ENCODE measurements around the gene NPAS3.

The NPAS3 gene

GRCh38 chr14:33835677-33836076 lies 897.0 kb downstream of the NPAS3 start:
- TF ChIP-seq CTCF (IDR thresholded peaks at IDR 0.05; ENCODE audit: low read depth, low read length, missing control alignments), result no peak
- no peak overlapping the region for H3K4me3 ChIP-seq (ENCODE audit: low read depth, low read length)
- DNase-seq (ENCODE audit: low read depth), result no peak

- TF ChIP-seq CTCF (IDR thresholded peaks at IDR 0.05; ENCODE audit: low read depth, low read length, missing control alignments), result no peak
- no peak overlapping the region for H3K4me3 ChIP-seq (ENCODE audit: low read depth, low read length)
- DNase-seq (ENCODE audit: low read depth), result no peak
Observed at GRCh38 chr14:33836203-33836899, 897.7 kb downstream of the NPAS3 start.

- H3K4me3 ChIP-seq (ENCODE audit: low read depth, low read length), result no peak overlapping the region
- no peak for TF ChIP-seq CTCF (IDR thresholded peaks at IDR 0.05; ENCODE audit: low read depth, low read length, missing control alignments)
- no peak for DNase-seq (ENCODE audit: low read depth)
Observed at GRCh38 chr14:33836900-33837577, 898.4 kb downstream of the NPAS3 start.

DNA sequence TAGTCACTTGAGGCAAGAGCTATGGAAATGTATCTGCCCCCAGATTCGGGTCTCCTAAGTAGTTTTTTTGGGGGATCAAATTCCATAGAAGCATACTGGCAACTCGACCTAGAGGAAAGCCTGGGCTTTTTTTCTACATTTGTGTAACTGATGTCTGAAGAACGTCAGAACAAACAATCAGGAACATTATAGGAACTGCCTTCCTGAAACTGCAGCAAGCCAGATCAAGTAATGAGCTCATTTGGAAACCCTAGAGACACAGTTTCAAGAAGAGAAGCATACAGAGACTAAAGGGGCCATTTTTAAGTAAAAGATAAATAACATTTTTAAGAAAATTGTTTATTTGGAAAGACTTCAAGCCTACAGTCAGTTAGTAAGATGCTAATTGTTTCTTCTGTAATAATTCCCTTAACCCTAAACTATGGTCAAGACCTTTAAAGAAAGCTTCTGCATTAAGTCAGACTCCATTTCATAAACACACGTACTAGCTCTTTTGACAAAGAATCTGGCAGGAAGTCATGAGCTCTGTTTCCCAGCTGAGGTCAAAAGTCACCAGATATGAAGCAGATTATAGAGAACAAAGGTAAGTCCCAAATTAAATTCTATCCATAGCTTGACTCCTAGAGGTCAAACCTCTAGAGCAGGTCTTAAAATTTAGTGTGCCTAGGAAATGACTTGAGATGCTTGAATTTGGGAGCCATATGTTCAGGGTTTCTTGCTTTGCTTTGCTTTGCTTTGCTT lies 899.4 kb downstream of the NPAS3 start:
- no peak for TF ChIP-seq CTCF (IDR thresholded peaks at IDR 0.05; ENCODE audit: low read depth, low read length, missing control alignments)
- no peak for DNase-seq (ENCODE audit: low read depth)
- H3K4me3 ChIP-seq (ENCODE audit: low read depth, low read length), result no peak overlapping the region

- TF ChIP-seq CTCF (IDR thresholded peaks at IDR 0.05; ENCODE audit: low read depth, low read length, missing control alignments), result peak; percentile 83
- H3K4me3 ChIP-seq (ENCODE audit: low read depth, low read length), result no peak overlapping the region
- no peak for DNase-seq (ENCODE audit: low read depth)
Observed at GRCh38 chr14:33839193-33840076, 900.8 kb downstream of the NPAS3 start.

DNA sequence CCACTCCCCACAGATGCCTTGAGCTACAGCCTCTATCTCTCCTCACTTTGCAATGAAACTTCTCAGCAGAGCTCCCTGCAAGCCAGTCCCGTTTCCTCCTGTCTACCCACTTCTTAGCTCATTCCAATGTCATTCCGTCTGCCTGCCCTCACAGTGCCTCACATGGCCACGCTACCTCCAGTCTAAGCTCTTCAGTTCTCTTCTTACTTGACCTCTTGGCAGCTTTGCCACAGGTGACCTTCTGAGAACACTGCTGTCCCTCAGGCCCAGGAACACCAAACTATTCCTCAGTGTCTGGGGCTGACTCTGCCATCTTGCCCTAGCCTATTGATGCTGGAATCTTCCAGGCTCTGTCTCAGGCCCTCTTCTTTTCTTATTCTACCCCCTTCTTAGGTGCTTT lies 902.1 kb downstream of the NPAS3 start:
- no peak for TF ChIP-seq CTCF (IDR thresholded peaks at IDR 0.05; ENCODE audit: low read depth, low read length, missing control alignments)
- H3K4me3 ChIP-seq (ENCODE audit: low read depth, low read length), result no peak overlapping the region
- no peak for DNase-seq (ENCODE audit: low read depth)
